HEK293 (cell line): ENCODE data around the gene DDX41.
A peak's percentile ranks its signal among the peaks of the same experiment; 100 is the strongest.

Source experiments
- CTCF ChIA-PET: fragments of 350-600 bp; formaldehyde crosslinking; extraction: SDS; loops from one replicate; lab custom pipeline; 2021; ENCODE audit warnings: antibody characterized with exemption; lab: Yijun Ruan, JAX
- POLR2A ChIA-PET: fragments of 300-600 bp; formaldehyde crosslinking; extraction: SDS; loops from one replicate; lab custom pipeline; 2020; ENCODE audit warnings: antibody characterized with exemption, inconsistent platforms; lab: Yijun Ruan, JAX
- H3K27ac ChIP-seq: fragments of 200-500 bp; sonication (Bioruptor generic); 2 replicates; pipeline ENCODE4 v1.5.1; 2014; ENCODE audit warnings: low read depth, low read length, control low read depth, inconsistent platforms; ENCODE audit errors: extremely low read depth
- H3K36me3 ChIP-seq, 2 experiments: fragments of 200-500 bp in 1 of 2; sonication (Bioruptor generic) in 1 of 2; 1 replicate in 1 of 2; 2 replicates in 1 of 2; pipeline ENCODE4 v1.5.1; 2014 to 2017; ENCODE audit warnings: inconsistent platforms in 2 of 2, low read length in 2 of 2; ENCODE audit not compliant: control insufficient read depth in 2 of 2, insufficient read depth in 1 of 2
- H3K4me1 ChIP-seq: fragments of 200-500 bp; sonication (Bioruptor generic); 2 replicates; pipeline ENCODE4 v1.5.1; 2014; ENCODE audit warnings: mild to moderate bottlenecking, low read length, inconsistent platforms; ENCODE audit not compliant: control insufficient read depth, insufficient read depth
- H3K4me3 ChIP-seq: 2 replicates; pipeline ENCODE4 v1.5.1; 2011; ENCODE audit warnings: low read depth, mild to moderate bottlenecking, control low read depth, low read length, moderate library complexity
- H3K9me3 ChIP-seq: fragments of 200-500 bp; sonication (Bioruptor generic); 2 replicates; pipeline ENCODE4 v1.5.1; 2014; ENCODE audit warnings: low read depth, low read length, inconsistent platforms; ENCODE audit not compliant: control insufficient read depth, insufficient read depth
- KLF7 ChIP-seq: fragments of 450-650 bp; formaldehyde crosslinking; IDR thresholded peaks from 2 replicates; pipeline ENCODE4 v1.5.1; 2016; ENCODE audit warnings: missing biosample characterization, missing genetic modification characterization, borderline replicate concordance
- KLF9 ChIP-seq: fragments of 450-650 bp; formaldehyde crosslinking; IDR thresholded peaks from 2 replicates; pipeline ENCODE4 v1.5.1; 2016; ENCODE audit warnings: missing biosample characterization, missing genetic modification characterization, low read depth
- MEIS1 ChIP-seq: sonication (generic); formaldehyde crosslinking; IDR thresholded peaks from 2 replicates; pipeline ENCODE4 v1.8.1; 2022; ENCODE audit warnings: missing genetic modification reagents, mild to moderate bottlenecking, borderline replicate concordance
- SCRT1 ChIP-seq: fragments of 450-650 bp; formaldehyde crosslinking; IDR thresholded peaks from 2 replicates; pipeline ENCODE4 v1.5.1; 2016; ENCODE audit warnings: missing biosample characterization, missing genetic modification characterization, borderline replicate concordance
- SP7 ChIP-seq: fragments of 450-650 bp; formaldehyde crosslinking; IDR thresholded peaks from 2 replicates; pipeline ENCODE4 v1.5.1; 2016; ENCODE audit warnings: missing biosample characterization, missing genetic modification characterization
- YY1 ChIP-seq: fragments of 450-650 bp; formaldehyde crosslinking; IDR thresholded peaks from 2 replicates; pipeline ENCODE4 v1.5.1; 2018; ENCODE audit warnings: missing biosample characterization, missing genetic modification characterization
- ZBTB17 ChIP-seq: fragments of 450-650 bp; formaldehyde crosslinking; IDR thresholded peaks from 2 replicates; pipeline ENCODE4 v1.5.1; 2016; ENCODE audit warnings: missing biosample characterization, missing genetic modification characterization
- ZBTB48 ChIP-seq: fragments of 450-650 bp; formaldehyde crosslinking; IDR thresholded peaks from 2 replicates; pipeline ENCODE4 v1.5.1; 2016; ENCODE audit warnings: missing biosample characterization, missing genetic modification characterization
- ZBTB8A ChIP-seq: fragments of 450-650 bp; formaldehyde crosslinking; IDR thresholded peaks from 2 replicates; pipeline ENCODE4 v1.5.1; 2016; ENCODE audit warnings: missing biosample characterization, missing genetic modification characterization
- ZNF121 ChIP-seq: fragments of 450-650 bp; formaldehyde crosslinking; IDR thresholded peaks from 2 replicates; pipeline ENCODE4 v1.5.1; 2016; ENCODE audit warnings: missing biosample characterization, missing genetic modification characterization
- ZNF335 ChIP-seq: fragments of 450-650 bp; formaldehyde crosslinking; conservative IDR thresholded peaks from 2 replicates; pipeline ENCODE4 v1.5.1; 2016; ENCODE audit warnings: missing biosample characterization, missing genetic modification characterization
- ZNF473 ChIP-seq: fragments of 450-650 bp; formaldehyde crosslinking; IDR thresholded peaks from 2 replicates; pipeline ENCODE4 v1.5.1; 2017; ENCODE audit warnings: missing biosample characterization, missing genetic modification characterization
- ZNF521 ChIP-seq: fragments of 450-650 bp; formaldehyde crosslinking; IDR thresholded peaks from 2 replicates; pipeline ENCODE4 v1.5.1; 2017; ENCODE audit warnings: missing biosample characterization, mild to moderate bottlenecking, missing genetic modification characterization
- ZNF530 ChIP-seq: fragments of 450-650 bp; formaldehyde crosslinking; IDR thresholded peaks from 2 replicates; pipeline ENCODE4 v1.5.1; 2016; ENCODE audit warnings: low read depth, missing biosample characterization, missing genetic modification characterization
- ZNF571 ChIP-seq: fragments of 450-650 bp; formaldehyde crosslinking; IDR thresholded peaks from 2 replicates; pipeline ENCODE4 v1.5.0; 2017; ENCODE audit warnings: missing biosample characterization, missing genetic modification characterization
- ZNF585B ChIP-seq: fragments of 450-650 bp; formaldehyde crosslinking; IDR thresholded peaks from 2 replicates; pipeline ENCODE4 v1.5.1; 2016; ENCODE audit warnings: missing biosample characterization, missing genetic modification characterization
- TF ChIP-seq, protein P1 (sequence below): fragments of 450-650 bp; formaldehyde crosslinking; IDR thresholded peaks from 2 replicates; pipeline ENCODE4 v1.5.1; 2016; ENCODE audit warnings: missing biosample characterization, missing genetic modification characterization
- TF ChIP-seq, protein P2 (sequence below): fragments of 450-650 bp; formaldehyde crosslinking; IDR thresholded peaks from 2 replicates; pipeline ENCODE4 v1.5.1; 2017; ENCODE audit warnings: missing biosample characterization, missing genetic modification characterization
- TF ChIP-seq, protein P3 (sequence below): fragments of 450-650 bp; formaldehyde crosslinking; IDR thresholded peaks from 2 replicates; pipeline ENCODE4 v1.5.1; 2016; ENCODE audit warnings: missing biosample characterization, missing genetic modification characterization
- TF ChIP-seq, protein P4 (sequence below): fragments of 450-650 bp; IDR thresholded peaks from 2 replicates; pipeline ENCODE4 v1.5.1; 2018; ENCODE audit warnings: missing biosample characterization, mild to moderate bottlenecking, missing genetic modification characterization

Gene DDX41

DNA sequence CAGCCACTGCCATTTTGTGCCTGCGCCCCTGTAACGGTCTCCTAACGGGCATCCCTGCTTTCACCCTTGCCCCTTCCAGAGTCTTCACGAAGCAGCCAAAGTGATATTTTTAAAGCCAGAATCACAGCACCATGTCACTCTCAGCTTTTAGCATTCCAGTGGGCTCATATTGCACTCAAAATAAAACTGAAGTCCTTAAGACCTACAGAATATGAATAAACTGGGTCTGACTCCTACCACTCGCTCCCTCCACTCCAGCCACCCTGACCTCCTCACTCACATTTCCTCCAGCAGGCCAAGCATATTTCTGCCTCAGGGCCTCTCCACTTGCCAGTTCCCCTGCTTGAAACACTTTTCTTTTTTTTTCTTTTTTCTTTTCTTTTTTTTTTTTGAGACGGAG lies 16.9 kb downstream of the DDX41 start:
- TF ChIP-seq, protein P1, sequence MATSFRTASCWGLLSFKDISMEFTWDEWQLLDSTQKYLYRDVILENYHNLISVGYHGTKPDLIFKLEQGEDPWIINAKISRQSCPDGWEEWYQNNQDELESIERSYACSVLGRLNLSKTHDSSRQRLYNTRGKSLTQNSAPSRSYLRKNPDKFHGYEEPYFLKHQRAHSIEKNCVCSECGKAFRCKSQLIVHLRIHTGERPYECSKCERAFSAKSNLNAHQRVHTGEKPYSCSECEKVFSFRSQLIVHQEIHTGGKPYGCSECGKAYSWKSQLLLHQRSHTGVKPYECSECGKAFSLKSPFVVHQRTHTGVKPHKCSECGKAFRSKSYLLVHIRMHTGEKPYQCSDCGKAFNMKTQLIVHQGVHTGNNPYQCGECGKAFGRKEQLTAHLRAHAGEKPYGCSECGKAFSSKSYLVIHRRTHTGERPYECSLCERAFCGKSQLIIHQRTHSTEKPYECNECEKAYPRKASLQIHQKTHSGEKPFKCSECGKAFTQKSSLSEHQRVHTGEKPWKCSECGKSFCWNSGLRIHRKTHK (tag by site-specific recombination), result no peak
- Histone ChIP-seq H3K27ac (no peak overlapping the region), H3K4me3 (no peak overlapping the region), H3K9me3 (no peaks in the 10 kb centered on the region), H3K36me3 (peaks cover 0 to 9% of the 10 kb centered on the region in 2 experiments; a peak in 1 of 3 replicates), H3K4me1 (peaks cover 16% of the 10 kb centered on the region)
- POLR2A ChIA-PET, result interaction anchor here (1.7 to 7.0 kb wide), 3 partner anchors 28 to 45 kb away, joined by 6 to 102 read pairs (median 12); partner anchors contain the start of gene DBN1
- CTCF ChIA-PET, result interaction anchor here (0.5 to 5.0 kb wide), 12 partner anchors 11 to 190 kb away, joined by 3 to 54 read pairs (median 14); partner anchors contain the start of gene DDX41

DNA sequence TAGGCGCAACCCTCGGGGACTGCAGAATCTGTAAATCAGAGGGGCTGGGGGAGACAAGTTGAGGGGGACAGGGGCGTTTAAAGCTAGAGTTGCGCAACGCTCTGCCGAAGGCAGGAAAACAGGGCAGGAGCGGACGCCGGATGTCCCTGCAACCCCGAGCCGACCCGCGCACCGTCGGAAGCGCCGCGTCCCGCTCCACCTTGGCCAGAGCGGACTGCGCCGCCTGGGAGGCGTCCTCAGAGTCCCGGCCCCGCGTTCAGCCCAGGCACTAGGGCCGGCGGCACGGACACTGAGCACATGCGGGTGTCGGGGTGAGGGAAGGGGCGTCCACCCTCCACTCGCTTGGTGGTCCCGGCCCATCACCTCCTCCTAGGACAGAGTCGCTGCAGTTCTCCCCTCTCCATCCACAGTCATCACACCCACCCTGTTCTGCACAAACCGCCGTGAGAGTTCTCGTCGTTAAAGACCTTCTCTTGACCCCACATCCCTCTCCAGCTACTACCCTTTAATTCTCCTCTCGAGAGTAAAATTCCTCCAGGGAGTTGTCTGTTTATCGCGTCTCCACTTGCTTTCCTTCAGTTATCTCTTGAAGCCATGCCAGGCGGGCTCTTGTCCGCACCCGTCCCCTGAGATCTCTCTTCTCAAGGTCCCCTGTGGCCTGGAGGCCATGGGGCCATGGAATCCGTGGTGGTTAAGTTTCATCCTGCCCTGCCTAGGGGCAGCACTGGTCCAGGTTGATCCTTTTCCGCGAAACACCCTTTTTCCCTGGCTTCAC lies 18.6 kb downstream of the DDX41 start:
- H3K27ac ChIP-seq, result no peak overlapping the region
- peaks cover 20% of the 10 kb centered on the region for H3K4me1 ChIP-seq
- TF ChIP-seq ZNF121, result peak; percentile 40; the same call in 1 of the 2 replicates
- no peak for TF ChIP-seq SCRT1
- ChIA-PET POLR2A (interaction anchor here (0.6 to 7.0 kb wide), 22 partner anchors 9 to 706 kb away, joined by 3 to 106 read pairs (median 5); partner anchors contain the start of genes DBN1, DDX41, GRK6 and HNRNPAB), CTCF (interaction anchor here (0.7 to 4.3 kb wide), 9 partner anchors 10 to 188 kb away, joined by 3 to 40 read pairs (median 4); no protein-coding TSS in a partner anchor)
- peaks cover 0 to 19% of the 10 kb centered on the region in 2 experiments; a peak in 1 of 3 replicates for H3K36me3 ChIP-seq
- H3K9me3 ChIP-seq, result no peaks in the 10 kb centered on the region
- peak overlapping the region; percentile 19 for H3K4me3 ChIP-seq

DNA sequence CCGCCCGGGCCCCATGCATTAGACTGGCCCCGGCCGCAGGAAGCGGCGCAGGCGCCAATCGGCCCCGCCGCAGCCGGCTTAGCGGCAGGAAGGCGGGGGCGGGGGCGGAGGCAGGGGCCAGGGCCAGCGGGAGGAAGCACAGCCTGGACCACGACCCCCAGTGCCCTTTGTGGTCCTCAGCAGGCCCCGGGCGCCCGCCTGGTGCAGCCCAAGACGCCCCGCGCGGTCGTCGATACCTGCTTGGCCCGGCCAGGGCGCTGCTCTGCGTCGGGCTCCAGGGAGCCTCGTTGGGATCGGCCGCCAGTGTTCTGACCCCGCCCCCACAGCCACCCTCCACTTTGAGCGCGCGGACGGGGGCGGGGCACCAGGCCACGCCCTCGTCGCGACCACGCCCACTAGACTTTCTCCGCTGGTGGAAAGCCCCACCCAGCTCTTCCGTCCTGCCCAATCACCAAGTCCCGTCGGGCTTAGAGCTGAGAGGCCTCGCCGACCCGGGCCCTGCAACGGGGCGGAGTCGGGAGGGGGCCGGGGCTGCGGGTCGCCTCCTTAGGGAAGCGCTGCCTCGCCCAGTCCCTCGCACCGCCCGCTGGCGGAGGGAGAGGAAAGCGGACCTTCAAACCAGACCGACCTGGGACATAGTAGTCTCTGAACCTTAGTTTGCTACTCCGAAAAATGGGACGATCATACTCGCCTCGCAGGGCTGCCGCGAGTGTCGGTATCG lies 19.3 kb downstream of the DDX41 start, which contains the start of gene PDLIM7:
Gene PDLIM7 (minus strand): TSS at position 313 of the 721 bp plus-strand sequence. CDS start 1,092 bp downstream, outside the sequence.
- Histone ChIP-seq H3K27ac (peak within 1 kb of the TSS; percentile 98), H3K4me1 (peaks cover 20% of the 10 kb centered on the region), H3K4me3 (peak within 1 kb of the TSS; percentile 67), H3K36me3 (peaks cover 0 to 25% of the 10 kb centered on the region in 2 experiments; a peak in 1 of 3 replicates), H3K9me3 (no peaks in the 10 kb centered on the region)
- ChIA-PET CTCF (interaction anchor here (0.6 to 4.0 kb wide), 6 partner anchors 40 to 384 kb away, joined by 3 to 23 read pairs (median 6); no protein-coding TSS in a partner anchor), POLR2A (interaction anchor here (0.6 to 7.0 kb wide), 24 partner anchors 8 to 707 kb away, joined by 3 to 106 read pairs (median 5); partner anchors contain the start of genes DBN1, DDX41, GRK6 and HNRNPAB)
- no peak for TF ChIP-seq ZNF530 (tag by site-specific recombination)
- peak; percentile 38; the same call in 1 of the 2 replicates for TF ChIP-seq ZBTB17
- peak; percentile 100 for TF ChIP-seq KLF9
- TF ChIP-seq ZNF585B (tag by site-specific recombination), result no peak
- no peak for TF ChIP-seq ZNF473 (tag by site-specific recombination)
- TF ChIP-seq SP7, result peak; percentile 55; the same call in 1 of the 2 replicates
- peak; percentile 98 for TF ChIP-seq ZBTB8A
- no peak for TF ChIP-seq MEIS1
- TF ChIP-seq, protein P2, sequence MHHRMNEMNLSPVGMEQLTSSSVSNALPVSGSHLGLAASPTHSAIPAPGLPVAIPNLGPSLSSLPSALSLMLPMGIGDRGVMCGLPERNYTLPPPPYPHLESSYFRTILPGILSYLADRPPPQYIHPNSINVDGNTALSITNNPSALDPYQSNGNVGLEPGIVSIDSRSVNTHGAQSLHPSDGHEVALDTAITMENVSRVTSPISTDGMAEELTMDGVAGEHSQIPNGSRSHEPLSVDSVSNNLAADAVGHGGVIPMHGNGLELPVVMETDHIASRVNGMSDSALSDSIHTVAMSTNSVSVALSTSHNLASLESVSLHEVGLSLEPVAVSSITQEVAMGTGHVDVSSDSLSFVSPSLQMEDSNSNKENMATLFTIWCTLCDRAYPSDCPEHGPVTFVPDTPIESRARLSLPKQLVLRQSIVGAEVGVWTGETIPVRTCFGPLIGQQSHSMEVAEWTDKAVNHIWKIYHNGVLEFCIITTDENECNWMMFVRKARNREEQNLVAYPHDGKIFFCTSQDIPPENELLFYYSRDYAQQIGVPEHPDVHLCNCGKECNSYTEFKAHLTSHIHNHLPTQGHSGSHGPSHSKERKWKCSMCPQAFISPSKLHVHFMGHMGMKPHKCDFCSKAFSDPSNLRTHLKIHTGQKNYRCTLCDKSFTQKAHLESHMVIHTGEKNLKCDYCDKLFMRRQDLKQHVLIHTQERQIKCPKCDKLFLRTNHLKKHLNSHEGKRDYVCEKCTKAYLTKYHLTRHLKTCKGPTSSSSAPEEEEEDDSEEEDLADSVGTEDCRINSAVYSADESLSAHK (tag by site-specific recombination), result no peak
- TF ChIP-seq KLF7 (tag by site-specific recombination), result peak; percentile 9; the same call in 1 of the 2 replicates
- TF ChIP-seq ZNF521, result no peak
- TF ChIP-seq, protein P3, sequence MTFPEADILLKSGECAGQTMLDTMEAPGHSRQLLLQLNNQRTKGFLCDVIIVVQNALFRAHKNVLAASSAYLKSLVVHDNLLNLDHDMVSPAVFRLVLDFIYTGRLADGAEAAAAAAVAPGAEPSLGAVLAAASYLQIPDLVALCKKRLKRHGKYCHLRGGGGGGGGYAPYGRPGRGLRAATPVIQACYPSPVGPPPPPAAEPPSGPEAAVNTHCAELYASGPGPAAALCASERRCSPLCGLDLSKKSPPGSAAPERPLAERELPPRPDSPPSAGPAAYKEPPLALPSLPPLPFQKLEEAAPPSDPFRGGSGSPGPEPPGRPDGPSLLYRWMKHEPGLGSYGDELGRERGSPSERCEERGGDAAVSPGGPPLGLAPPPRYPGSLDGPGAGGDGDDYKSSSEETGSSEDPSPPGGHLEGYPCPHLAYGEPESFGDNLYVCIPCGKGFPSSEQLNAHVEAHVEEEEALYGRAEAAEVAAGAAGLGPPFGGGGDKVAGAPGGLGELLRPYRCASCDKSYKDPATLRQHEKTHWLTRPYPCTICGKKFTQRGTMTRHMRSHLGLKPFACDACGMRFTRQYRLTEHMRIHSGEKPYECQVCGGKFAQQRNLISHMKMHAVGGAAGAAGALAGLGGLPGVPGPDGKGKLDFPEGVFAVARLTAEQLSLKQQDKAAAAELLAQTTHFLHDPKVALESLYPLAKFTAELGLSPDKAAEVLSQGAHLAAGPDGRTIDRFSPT (tag by site-specific recombination), result peak; percentile 76; the same call in 1 of the 2 replicates
- TF ChIP-seq, protein P4, sequence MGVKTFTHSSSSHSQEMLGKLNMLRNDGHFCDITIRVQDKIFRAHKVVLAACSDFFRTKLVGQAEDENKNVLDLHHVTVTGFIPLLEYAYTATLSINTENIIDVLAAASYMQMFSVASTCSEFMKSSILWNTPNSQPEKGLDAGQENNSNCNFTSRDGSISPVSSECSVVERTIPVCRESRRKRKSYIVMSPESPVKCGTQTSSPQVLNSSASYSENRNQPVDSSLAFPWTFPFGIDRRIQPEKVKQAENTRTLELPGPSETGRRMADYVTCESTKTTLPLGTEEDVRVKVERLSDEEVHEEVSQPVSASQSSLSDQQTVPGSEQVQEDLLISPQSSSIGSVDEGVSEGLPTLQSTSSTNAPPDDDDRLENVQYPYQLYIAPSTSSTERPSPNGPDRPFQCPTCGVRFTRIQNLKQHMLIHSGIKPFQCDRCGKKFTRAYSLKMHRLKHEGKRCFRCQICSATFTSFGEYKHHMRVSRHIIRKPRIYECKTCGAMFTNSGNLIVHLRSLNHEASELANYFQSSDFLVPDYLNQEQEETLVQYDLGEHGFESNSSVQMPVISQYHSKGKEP, result no peak
- peak; percentile 81 for TF ChIP-seq ZBTB48
- no peak for TF ChIP-seq ZNF571 (tag by site-specific recombination)
- TF ChIP-seq ZNF335 (tag by site-specific recombination), result peak; percentile 8
- 0 out of 2 replicates have a peak, but pooled peaks have one; percentile 20 for TF ChIP-seq YY1 (tag by site-specific recombination)
